HG02970 (cell line): ENCODE results near the gene TIAM1.

Experiments
- ATAC-seq: cut with Tn5 transposase; IDR thresholded peaks from one replicate; pipeline ENCODE4 v1.9.1; 2021; ENCODE audit warnings: mild to moderate bottlenecking, moderate library complexity, moderate number of reproducible peaks; ENCODE audit not compliant: unreplicated experiment, low FRiP score

Gene TIAM1

GRCh38 chr21:31218830-31219608 is 125.0 kb downstream of the TIAM1 start:
- ATAC-seq, result no peak

GRCh38 chr21:31216206-31216605 is 127.9 kb downstream of the TIAM1 start:
- no peak for ATAC-seq

DNA sequence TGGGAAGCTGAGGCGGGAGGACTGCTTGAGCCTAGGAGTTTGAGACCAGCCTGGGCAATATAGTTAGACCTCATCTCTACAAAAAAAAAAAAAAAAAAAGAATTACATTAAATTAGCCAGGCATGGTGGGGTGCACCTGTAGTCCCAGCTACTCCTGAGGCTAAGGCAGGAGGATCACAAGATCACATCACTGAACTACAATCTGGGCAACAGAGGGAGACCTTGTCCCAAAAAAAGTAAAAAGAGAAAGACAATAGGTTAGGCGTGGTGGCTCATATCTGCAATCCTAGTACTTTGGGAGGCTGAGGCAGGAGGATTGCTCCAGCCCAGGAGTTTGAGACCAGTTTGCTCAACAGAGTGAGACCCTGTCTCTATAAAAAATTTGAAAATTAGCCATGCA is 130.3 kb downstream of the TIAM1 start:
- no peak for ATAC-seq

GRCh38 chr21:31211836-31212235 is 132.2 kb downstream of the TIAM1 start:
- no peak for ATAC-seq

- no peak for ATAC-seq
These were observed 138.6 kb downstream of the TIAM1 start for GRCh38 chr21:31205412-31205811.

DNA sequence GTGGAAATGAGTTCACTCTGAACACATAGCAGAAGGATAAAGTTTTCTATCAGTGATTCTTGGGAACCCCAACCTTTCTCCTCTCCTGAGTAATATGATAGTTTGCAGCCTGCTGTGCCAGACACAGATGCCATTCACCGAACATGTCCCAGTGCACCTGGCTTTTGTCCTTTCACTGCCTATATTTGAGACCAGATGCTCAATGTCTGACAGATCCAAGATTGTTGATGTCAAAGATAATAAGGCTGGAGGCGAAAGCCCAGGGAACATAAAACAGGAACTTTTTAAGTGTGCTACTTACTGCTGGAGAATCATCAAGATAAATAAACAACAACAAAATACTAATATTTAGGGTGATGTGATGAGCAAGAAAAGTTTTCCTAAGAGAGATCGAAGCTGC is 139.3 kb downstream of the TIAM1 start:
- no peak for ATAC-seq

GRCh38 chr21:31203431-31204054 is 140.5 kb downstream of the TIAM1 start:
- no peak for ATAC-seq

DNA sequence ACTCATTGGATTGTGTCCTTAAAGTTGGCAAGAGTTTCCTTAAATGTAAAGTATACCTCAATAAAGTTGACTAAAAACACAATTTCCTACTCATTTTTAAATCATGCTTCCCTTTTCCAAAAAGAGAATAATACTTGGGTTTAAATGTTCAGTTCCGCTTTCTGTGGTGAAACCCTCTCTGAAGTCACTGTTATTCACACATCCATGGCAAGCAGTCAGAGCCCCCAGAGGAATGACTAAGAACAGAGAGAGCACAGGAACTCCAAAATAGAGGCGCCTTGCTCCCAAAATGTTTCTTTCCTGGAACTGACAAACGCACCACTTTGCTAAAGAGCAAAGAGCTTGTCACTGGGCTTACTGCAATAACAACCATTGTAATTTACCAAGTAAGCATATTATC is 142.5 kb downstream of the TIAM1 start:
- ATAC-seq, result no peak

GRCh38 chr21:31201144-31201543 is 142.9 kb downstream of the TIAM1 start:
- no peak for ATAC-seq

DNA sequence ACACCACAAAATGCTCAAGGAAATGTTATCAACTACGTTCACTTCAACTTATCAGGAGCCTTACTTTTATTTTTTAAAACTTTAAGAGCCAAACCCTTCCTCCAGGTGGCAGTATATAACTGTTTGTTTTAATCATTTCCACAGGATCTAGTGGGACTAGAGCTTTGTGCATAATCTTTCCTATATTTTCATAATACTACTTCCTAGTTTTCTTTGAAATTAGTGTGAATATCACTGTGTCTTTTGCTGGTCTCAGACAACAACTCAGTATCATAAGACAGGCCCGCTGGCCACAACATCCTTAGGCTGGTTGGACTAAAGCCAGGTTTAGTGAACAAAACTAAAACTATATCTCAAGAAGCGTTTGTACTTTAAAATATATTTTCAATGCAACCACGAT is 145.5 kb downstream of the TIAM1 start:
- ATAC-seq, result no peak

DNA sequence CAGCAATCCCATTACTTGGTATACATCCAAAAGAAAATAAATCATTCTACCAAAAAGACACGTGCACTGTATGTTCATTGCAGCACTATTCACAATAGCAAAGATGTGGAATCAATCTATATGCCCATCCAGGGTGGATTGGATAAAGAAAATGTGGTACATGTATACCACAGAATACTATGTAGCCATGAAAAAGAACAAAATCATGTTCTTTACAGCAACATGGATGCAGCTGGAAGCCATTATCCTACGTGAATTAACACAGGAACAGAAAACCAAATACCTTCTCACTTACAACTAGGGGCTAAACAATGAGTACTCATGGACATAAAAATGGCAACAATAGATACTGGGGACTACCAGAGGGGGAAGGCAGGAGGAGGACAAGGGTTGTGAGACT is 147.3 kb downstream of the TIAM1 start:
- ATAC-seq, result no peak

DNA sequence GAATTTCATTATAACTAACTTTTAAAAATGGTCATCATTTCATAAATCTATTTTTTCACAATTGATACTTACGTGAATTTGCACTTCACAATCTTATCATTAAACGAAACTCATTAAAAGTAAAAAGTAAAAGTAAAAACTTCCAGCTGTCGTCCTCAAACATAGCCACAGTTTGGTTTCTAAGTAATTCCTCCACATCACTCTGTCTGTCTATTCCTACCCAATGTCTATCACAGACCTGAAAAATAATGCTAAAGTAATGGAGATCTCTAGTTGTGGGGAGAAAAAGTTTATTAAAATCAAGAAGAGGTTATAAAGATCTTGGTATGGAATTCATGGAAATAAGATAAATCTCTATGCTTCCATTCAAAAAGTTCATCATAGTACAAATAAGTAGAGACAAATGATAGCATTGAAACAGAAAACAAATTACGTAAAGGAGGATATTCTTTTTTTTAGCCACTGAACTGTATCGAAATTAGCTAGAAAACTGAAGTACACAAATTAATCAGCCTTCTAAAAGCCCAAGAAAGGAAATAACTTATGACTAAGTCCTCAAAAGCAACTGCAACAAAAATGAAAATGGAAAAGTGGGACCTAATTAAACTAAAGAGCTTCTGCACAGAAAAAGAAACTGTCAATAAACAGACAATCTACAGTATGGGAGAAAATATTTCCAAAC is 148.6 kb downstream of the TIAM1 start:
- ATAC-seq, result no peak

DNA sequence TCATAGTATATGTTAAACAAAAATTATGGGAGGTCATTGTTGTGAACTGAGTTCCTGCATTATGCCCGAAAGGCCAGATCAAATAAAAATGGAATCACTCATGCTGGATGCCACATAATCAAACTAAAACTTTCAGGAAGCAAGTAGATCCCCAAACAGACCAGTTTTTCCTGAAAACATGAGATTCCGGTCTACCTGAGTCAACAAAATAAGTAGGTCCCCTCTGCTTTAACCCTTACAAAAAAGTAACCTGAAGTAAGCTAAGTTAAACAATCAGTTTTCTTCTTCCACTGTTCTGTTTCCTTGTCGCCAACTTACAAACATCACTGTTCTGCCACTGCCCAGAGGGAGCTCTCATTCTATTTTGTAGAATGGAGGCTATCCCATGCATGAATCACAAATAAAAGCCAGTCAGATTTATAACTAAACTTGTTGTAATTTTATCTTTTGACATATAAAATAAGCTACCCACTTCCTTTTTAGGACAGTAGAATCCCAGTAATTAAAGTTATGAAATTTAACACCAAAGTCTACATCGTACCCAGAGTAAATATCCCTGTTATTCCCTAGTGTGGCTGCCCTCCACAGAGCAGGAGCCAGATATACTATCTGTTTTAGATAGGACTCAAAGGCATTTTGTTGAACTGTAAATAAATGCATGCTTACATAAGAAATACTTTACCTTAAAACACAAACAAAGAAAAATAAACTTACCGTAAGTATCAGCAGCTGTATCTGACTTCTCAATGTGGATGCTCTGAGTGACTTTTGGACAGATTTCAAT is 149.4 kb downstream of the TIAM1 start:
- ATAC-seq, result no peak

DNA sequence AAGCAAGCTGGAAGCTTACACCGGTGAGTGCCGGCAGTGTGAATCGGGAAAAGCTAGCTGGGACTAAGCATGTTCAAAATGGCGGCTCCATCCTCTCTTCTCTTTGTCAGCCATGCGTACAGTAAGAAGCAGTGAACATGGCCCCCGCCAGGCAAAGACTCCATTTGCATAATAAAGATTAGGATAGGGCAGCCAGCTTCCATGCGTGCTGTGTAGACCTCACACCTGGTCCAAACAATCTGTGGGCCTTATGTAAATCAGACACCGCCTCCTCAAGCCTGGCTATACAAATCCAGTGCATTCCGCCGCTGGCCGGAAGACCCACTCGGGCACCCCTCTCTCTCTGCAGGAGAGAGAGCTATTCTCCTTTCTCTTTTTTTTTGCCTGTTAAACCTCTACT is 150.3 kb downstream of the TIAM1 start:
- no peak for ATAC-seq

- no peak for ATAC-seq
These were observed 152.5 kb downstream of the TIAM1 start for GRCh38 chr21:31191553-31191952.

GRCh38 chr21:31190516-31190915 is 153.5 kb downstream of the TIAM1 start:
- no peak for ATAC-seq

DNA sequence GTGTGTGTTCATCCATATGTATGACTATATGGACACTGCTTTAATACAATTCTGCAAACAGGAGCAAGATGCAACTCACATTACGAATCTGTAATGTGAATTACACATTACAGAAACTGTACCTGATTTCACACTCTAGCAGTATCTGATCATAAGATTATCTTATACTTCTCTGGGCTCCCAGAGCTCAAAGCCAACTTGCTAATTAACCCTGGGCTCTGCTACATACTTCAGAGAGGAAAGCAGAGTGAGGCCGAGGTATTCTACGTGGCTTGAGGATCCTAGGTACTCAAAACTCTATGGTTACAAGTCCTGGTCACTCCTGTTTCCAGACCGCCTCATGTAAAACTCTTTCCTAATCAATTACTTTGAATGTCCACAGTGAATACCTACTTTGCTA is 156.6 kb downstream of the TIAM1 start:
- ATAC-seq, result no peak

- no peak for ATAC-seq
These were observed 157.1 kb downstream of the TIAM1 start for GRCh38 chr21:31186916-31187315.

- ATAC-seq, result no peak
These were observed 158.4 kb downstream of the TIAM1 start for GRCh38 chr21:31185663-31186062.

GRCh38 chr21:31184876-31185275 is 159.2 kb downstream of the TIAM1 start:
- ATAC-seq, result no peak

DNA sequence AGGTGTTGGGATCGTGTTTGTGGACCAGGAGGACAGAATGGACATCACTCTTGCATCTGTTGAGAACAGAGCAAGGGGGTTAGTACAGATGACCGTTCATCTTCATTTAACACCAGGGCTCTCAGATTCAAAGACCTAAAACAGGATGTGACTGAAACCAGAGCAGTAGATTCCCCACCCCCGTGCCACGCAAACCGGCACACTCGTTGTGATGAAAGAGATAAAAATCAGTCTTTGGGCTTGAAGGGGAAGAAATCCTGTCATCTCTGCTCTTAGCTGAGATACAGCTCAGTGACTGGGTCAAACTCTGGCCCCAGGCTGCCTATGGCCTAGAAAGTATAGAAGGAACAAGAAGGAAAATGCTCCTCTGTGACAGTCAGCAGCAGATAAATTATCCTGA is 159.6 kb downstream of the TIAM1 start:
- ATAC-seq, result no peak
